GM18505 (cell line): ENCODE measurements around the gene CYP4F12.

Experiments used
- ATAC-seq: cut with Tn5 transposase; IDR thresholded peaks from one replicate; pipeline ENCODE4 v1.9.1; 2021; ENCODE audit not compliant: unreplicated experiment
- POLR2A ChIP-seq: IDR thresholded peaks from 4 replicates; pipeline ENCODE4 v1.6.1; 2011; ENCODE audit warnings: borderline replicate concordance; ENCODE audit not compliant: insufficient read depth, insufficient read length; ENCODE audit errors: extremely low read depth

CYP4F12 gene

DNA sequence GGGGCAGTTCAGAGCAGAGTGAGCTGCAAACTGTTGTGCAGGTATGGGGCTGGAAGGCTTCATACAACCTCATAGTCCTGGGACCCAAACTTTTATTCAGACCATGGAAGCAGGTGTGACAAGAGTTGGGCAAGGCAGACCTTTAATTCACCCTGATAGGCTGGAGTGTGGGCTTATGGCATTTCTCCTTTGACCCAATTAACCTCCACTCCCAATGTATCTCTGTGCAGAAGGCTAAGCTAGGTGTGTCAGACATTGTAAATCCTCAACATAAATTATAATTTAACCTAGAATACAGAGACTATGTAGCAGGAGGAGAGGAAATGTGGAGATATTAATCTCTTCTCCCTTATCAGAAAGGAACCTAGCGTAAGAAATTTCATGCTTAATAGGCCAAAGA lies 42.8 kb downstream of the CYP4F12 start:
- TF ChIP-seq POLR2A = no peak
- ATAC-seq = no peak

DNA sequence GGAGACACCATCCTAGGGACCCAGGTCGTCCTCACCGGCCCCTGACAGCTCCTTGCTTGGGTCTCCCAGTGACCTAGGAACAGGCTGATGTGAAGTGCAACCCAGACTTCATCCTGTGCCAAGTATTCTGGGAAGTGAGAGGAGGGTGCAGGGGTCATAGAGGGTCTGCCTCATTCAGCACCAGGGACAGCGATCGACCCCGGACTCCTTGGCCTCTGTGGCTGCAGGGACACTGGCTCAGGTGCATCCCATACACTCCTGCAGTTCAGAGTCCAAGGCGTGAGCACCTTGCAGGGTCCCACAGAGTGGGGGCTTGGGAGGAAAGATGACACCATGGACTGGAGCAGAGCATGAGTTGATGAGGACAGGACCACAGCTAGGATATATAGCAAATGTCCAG lies 44.9 kb downstream of the CYP4F12 start:
- no peak for ATAC-seq
- TF ChIP-seq POLR2A = no peak

DNA sequence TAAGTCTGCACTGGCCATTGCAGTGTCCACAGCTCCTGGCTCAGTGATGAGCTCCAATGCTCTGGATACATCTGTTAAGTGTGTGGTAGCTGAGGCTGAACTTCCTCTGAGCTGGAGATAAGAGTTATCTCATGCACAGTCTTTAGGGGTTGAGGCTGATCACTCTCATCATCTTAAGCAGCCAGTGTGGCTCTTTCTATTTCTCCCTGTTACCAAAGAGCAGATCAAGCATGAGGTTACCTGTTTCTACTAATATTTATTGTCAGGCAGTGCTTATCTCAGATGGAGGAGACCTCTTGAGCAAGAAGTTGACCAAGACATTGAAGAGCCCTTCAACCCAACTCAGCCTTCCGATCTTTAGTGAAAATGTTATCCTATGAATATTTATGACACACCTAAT lies 48.4 kb downstream of the CYP4F12 start:
- no peak for ATAC-seq
- TF ChIP-seq POLR2A = no peak

DNA sequence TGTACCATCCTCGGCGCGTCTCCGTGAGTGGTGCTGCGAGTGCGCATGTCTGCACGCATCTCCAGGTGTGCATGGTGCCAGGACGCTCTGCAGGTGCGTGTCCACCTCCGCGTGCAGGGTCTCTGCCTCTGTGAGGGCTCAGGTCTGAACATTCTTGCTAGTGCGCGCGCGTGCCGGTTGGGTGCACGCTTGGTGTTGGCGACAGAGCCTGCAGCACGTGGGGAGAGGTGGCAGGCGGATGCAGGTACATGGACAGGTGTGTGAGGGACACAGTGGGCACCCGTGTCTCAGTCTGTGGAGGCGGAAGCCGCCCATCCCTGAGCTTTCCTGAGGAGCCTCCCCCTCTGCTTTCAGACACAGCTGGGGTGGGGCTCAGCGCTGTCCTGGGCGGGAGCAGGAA lies 50.1 kb downstream of the CYP4F12 start:
- ATAC-seq = no peak
- no peak for TF ChIP-seq POLR2A

DNA sequence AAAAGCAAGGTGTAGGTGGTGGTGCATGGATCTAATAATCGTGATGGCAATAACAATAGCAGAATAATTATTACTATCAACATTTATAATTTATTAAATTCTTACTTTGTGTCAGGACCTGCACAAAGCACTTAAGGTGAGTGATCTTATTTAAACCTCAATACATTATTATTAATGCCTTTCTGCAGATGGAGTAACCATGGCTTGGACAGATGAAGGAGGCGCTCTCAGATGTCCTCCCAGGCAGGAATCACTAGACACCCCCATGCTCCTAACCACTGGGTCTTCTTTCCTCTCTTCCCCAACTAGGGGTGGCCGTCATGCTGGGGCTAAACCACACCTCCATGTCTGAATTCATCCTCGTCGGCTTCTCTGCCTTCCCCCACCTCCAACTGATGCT lies 54.8 kb downstream of the CYP4F12 start, which contains the start of gene OR10H2:
Gene OR10H2 (plus strand): TSS at position 301 of the 400 bp plus-strand sequence. CDS start 20 bp downstream, at position 321.
- no peak for ATAC-seq
- no peak for TF ChIP-seq POLR2A

DNA sequence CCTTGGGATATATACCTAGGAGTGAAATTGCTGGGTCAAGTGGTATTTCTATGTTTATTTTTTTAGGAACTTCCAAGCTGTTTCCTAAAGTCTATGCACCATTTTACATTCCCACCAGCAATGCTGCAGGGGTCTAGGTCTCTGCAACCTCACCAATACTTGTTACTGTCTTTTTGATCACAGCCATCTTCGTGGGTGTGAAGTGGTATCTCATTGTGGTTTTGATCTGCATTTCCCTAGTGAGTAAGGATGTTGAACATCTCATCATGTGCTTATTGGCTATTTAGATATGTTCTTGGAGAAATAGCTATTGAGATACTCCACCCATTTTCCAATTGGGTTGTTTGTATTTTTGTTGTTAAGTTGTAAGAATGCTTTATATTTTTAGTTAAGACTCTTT lies 57.7 kb downstream of the CYP4F12 start:
- TF ChIP-seq POLR2A = no peak
- no peak for ATAC-seq

DNA sequence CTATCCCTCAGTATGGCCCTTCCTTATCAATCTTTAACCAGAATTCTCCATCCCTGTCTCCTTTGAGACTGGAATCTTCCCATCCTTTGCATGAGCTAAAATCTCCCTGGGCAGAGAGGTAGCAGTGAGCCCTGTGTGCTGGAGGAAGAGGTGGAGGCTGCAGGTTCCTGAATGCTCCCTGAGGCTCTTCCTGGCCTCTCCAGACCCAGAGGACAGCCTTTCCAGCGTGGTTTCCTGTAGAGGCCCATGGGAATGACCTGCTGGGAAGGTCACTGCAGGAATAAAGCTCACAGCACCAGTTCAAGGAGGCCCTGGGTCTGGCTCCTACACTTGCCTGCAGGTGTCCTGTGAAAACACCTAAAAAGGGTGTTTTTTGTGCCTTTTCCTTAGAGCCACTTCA lies 59.5 kb downstream of the CYP4F12 start:
- TF ChIP-seq POLR2A = no peak
- ATAC-seq = no peak

DNA sequence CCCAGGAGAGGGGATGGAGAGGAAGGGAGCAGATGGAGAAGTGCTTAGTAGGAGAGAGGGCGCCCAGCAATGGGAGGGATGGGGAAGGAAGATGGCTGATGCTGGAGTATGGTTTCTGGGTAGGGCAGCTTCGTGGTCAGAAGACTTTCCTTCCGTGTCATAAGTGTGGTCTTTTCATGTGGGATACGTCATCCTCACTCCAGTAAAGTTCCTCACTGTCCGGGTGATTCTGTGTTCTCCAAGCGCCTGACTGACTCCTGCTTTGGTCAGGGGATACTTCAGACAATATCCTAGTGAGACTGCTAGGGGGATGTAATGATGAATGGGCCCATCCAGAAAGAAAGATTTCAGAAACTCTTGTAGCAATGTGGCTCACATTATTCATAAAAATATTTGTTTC lies 61.0 kb downstream of the CYP4F12 start:
- no peak for ATAC-seq
- TF ChIP-seq POLR2A = no peak

DNA sequence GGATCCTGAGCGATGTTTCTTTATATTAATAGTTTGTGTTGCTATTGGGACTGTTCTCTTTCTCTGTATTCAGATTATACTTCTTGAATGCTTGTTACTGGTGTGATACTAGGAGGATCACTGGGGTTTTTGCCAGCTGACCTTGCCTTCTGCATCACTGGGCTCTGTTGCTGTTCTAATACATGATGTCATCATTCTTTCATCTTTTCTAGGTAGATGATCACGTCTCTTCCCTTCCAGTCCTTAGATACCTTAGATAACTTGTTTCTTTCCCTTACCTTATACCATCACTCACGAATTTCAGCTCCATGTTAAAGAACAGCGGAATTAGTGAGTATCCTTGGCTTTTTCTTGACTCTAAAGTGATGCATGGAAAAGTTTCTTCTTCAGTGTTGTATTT lies 64.8 kb downstream of the CYP4F12 start, which contains the start of gene OR10H3:
Gene OR10H3 (plus strand): TSS at position 264 of the 400 bp plus-strand sequence. CDS start 3,408 bp downstream, outside the sequence.
- TF ChIP-seq POLR2A = no peak
- no peak for ATAC-seq

DNA sequence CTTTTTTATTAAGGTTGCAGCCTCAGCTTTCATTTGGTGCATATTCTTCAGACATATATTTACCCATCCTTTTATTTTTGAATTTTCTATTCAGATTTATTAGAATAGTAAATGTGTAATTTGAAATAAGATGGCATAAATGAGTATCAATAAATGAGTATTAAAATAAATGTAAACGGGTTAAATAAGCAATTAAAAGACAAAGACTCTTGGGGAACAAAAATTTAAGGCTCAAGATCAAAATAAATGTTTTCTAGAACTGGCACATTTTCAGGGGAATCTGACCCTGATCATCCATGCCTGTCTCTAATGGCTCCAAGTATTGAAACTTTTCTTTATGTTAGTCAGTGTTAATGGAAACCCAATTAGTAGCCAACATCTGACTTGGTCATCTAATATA lies 67.9 kb downstream of the CYP4F12 start:
- ATAC-seq = no peak
- no peak for TF ChIP-seq POLR2A
